MCF 10A (cell line): ENCODE measurements around the gene RALA. TPM values are rescaled to one million over a fixed set of nuclear protein-coding genes. Genes with fewer than 3 reads are reported as not detected.
"Not testable (repeated sequence)": the region's sequence is repeated elsewhere in the genome, so short reads cannot be mapped to it uniquely, and the experiment has no call there.

ENCODE experiments used
- BruUV-seq: library from RNA; stranded (reverse); fragments of 400-500 nt; replicated peaks from 2 replicates; lab custom pipeline; 2021; lab: Mats Ljungman, UMichigan
- CTCF ChIA-PET: fragments of 300-600 bp; sonication (Branson Sonifier 250); formaldehyde crosslinking; extraction: SDS; loops from one replicate; lab custom pipeline; 2021; ENCODE audit warnings: antibody characterized with exemption, inconsistent platforms; lab: Yijun Ruan, JAX
- POLR2A ChIA-PET: fragments of 300-600, 350-650 bp; sonication (Branson Sonifier 250); formaldehyde crosslinking; extraction: SDS; loops from one replicate; lab custom pipeline; 2020; ENCODE audit warnings: antibody characterized with exemption, inconsistent platforms; lab: Yijun Ruan, JAX
- DNase-seq: peaks from one replicate; pipeline ENCODE4 v3.0.0-alpha.2; 2018; ENCODE audit not compliant: unreplicated experiment
- H3K27ac Mint-ChIP-seq: one replicate; pipeline ENCODE4 v1.8.0; 2022; ENCODE audit warnings: mild to moderate bottlenecking, low read depth, mixed read lengths; ENCODE audit not compliant: unreplicated experiment
- H3K27me3 Mint-ChIP-seq: one replicate; pipeline ENCODE4 v1.8.0; 2022; ENCODE audit warnings: mixed read lengths; ENCODE audit not compliant: insufficient read depth, unreplicated experiment
- H3K36me3 Mint-ChIP-seq: one replicate; pipeline ENCODE4 v1.8.0; 2022; ENCODE audit warnings: mild to moderate bottlenecking, moderate library complexity, mixed read lengths; ENCODE audit not compliant: insufficient read depth, unreplicated experiment
- H3K4me1 Mint-ChIP-seq: one replicate; pipeline ENCODE4 v1.8.0; 2022; ENCODE audit warnings: mixed read lengths; ENCODE audit not compliant: insufficient read depth, unreplicated experiment
- H3K4me3 Mint-ChIP-seq: one replicate; pipeline ENCODE4 v1.8.0; 2022; ENCODE audit warnings: mild to moderate bottlenecking, moderate library complexity, mixed read lengths; ENCODE audit not compliant: unreplicated experiment
- H3K9me3 Mint-ChIP-seq: one replicate; pipeline ENCODE4 v1.8.0; 2022; ENCODE audit warnings: mixed read lengths; ENCODE audit not compliant: unreplicated experiment
- CTCF ChIP-seq: fragments of 200-600 bp; IDR thresholded peaks from one replicate; pipeline ENCODE4 v1.8.0; 2022; ENCODE audit warnings: antibody characterized with exemption, mild to moderate bottlenecking; ENCODE audit not compliant: unreplicated experiment
- intact Hi-C: fragments of 100-400 bp; cut with micrococcal nuclease; formaldehyde crosslinking; loops from 2 replicates; pipeline ENCODE4 v1.14.1; 2022
- total RNA-seq: library from RNA; stranded (reverse); gene quantifications from 2 replicates; pipeline ENCODE4 v1.2.3, GENCODE V29; 2022

RALA gene
- total RNA-seq, 1 experiment from 2014 or later, result 34.1 TPM

GRCh38 chr7:39688611-39689480 is 65.5 kb downstream of the RALA start:
- no TSS peak for BruUV-seq
- TF ChIP-seq CTCF, result no peak
- intact Hi-C loops, result no loop called here
- H3K4me3 Mint-ChIP-seq, result no peak overlapping the region
- H3K27me3 Mint-ChIP-seq, result no peaks in the 10 kb centered on the region
- peaks cover 12% of the 10 kb centered on the region for H3K4me1 Mint-ChIP-seq
- ChIA-PET CTCF (interaction anchor here (0.8 to 1.3 kb wide), 2 partner anchors 59 to 108 kb away, joined by 4 to 6 read pairs; no protein-coding TSS in a partner anchor), POLR2A (interaction anchor here (0.6 to 1.4 kb wide), 3 partner anchors 15 to 1935 kb away, joined by 3 to 4 read pairs (median 4); no protein-coding TSS in a partner anchor)
- peak; percentile 31 for DNase-seq
- H3K36me3 Mint-ChIP-seq, result peaks cover 15% of the 10 kb centered on the region
- H3K27ac Mint-ChIP-seq, result peak overlapping the region; percentile 35
- no peaks in the 10 kb centered on the region for H3K9me3 Mint-ChIP-seq

GRCh38 chr7:39691821-39692220 is 68.4 kb downstream of the RALA start:
- H3K36me3 Mint-ChIP-seq, result peaks cover 32% of the 10 kb centered on the region
- ChIA-PET POLR2A (interaction anchor here (0.7 to 1.6 kb wide), 4 partner anchors 10 to 69 kb away, joined by 3 to 6 read pairs (median 4); partner anchors contain the start of gene RALA), CTCF (interaction anchor here (1.5 kb wide), 1 partner anchor 110 kb away, joined by 8 read pairs; no protein-coding TSS in a partner anchor)
- DNase-seq, result peak; percentile 47
- peaks cover 12% of the 10 kb centered on the region for H3K4me1 Mint-ChIP-seq
- intact Hi-C loops, result no loop called here
- BruUV-seq, result no TSS peak
- no peaks in the 10 kb centered on the region for H3K9me3 Mint-ChIP-seq
- TF ChIP-seq CTCF, result no peak
- H3K4me3 Mint-ChIP-seq, result no peak overlapping the region
- H3K27ac Mint-ChIP-seq, result peak overlapping the region; percentile 49
- no peaks in the 10 kb centered on the region for H3K27me3 Mint-ChIP-seq

- peaks cover 37% of the 10 kb centered on the region for H3K36me3 Mint-ChIP-seq
- H3K9me3 Mint-ChIP-seq, DNase-seq, H3K27ac Mint-ChIP-seq, POLR2A ChIA-PET, BruUV-seq, CTCF ChIA-PET, H3K27me3 Mint-ChIP-seq, H3K4me3 Mint-ChIP-seq, intact Hi-C loops: not testable (repeated sequence)
- H3K4me1 Mint-ChIP-seq, result peaks cover 12% of the 10 kb centered on the region
These were observed 69.7 kb downstream of the RALA start for GRCh38 chr7:39693086-39693485.

DNA sequence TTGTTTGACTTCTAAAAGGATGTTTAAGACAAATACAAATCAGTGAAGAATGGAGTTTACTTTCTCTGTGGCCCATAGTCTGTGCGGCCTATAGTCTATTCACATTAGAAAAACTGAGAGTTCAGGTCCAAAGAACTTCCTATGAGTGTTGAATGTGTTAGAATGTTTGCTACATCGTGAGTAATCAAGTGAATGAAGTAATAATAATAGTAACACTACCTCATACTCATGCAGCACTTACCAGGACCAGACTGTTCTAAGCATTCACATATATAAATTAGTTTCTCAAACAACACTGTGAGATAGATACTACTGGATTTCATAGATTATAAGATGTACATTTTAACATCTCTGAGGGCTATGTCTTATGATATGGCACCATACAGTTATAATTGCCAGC is 70.4 kb downstream of the RALA start:
- Mint-ChIP-seq H3K36me3 (peaks cover 38% of the 10 kb centered on the region), H3K9me3 (no peaks in the 10 kb centered on the region), H3K27me3 (no peaks in the 10 kb centered on the region), H3K27ac (no peak overlapping the region), H3K4me3 (no peak overlapping the region), H3K4me1 (peaks cover 12% of the 10 kb centered on the region)
- ChIA-PET CTCF (no interaction called here), POLR2A (no interaction called here)
- BruUV-seq, result no TSS peak
- TF ChIP-seq CTCF, result no peak
- intact Hi-C loops, result no loop called here
- no peak for DNase-seq
